ENCODE data around the gene CFAP77. TPM values are rescaled to one million over a fixed set of nuclear protein-coding genes. Genes with fewer than 3 reads are reported as not detected.

CFAP77 gene
- total RNA-seq, 4 donors from 2014 or later: 0.44 TPM; not detected in 3

DNA sequence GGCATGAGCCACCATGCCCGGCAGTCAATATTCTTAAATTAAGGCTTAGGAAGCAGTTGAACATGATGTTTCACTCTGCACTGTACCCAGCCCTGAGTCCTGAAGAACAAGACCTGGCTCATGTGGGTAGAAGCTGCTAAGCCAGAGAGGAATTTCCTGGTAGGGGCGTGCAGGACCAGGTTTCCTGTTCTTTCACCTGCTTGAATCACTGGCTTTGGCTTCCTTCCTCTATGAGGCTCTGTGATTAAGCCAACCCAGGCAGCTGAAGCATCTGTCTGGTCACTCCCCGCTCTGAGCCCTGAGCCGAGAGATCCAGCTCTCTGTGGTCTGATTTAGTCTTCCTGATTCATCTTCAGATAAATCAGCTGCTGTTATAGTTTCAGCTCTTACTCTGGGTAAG, 29.1 kb downstream of the CFAP77 start:
- no peaks in the 10 kb centered on the region for H3K27me3 ChIP-seq
- WGBS, 2 donors: 76 to 78% methylated on average over 4 of the region's 4 CpGs
- intact Hi-C loops (cut with DNase I): no loop called here
- no peak overlapping the region for H3K4me3 ChIP-seq (replicated peaks in 1 of 3)
- TF ChIP-seq CTCF (IDR thresholded peaks at IDR 0.05) (no peak), POLR2A (IDR thresholded peaks at IDR 0.05) (no peak)
- H3K36me3 ChIP-seq: no peaks in the 10 kb centered on the region
- no peaks in the 10 kb centered on the region for H3K4me1 ChIP-seq
- no peaks in the 10 kb centered on the region for H3K9me3 ChIP-seq
- no peak for DNase-seq
- no peak overlapping the region for H3K27ac ChIP-seq

- no peaks in the 10 kb centered on the region for H3K9me3 ChIP-seq
- H3K27me3 ChIP-seq: no peaks in the 10 kb centered on the region
- H3K27ac ChIP-seq: no peak overlapping the region
These were observed 30.7 kb downstream of the CFAP77 start for GRCh38 chr9:132440735-132441134.

GRCh38 chr9:132441404-132441803, 31.4 kb downstream of the CFAP77 start:
- intact Hi-C loops (cut with DNase I): no loop called here
- no peak for DNase-seq
- H3K27me3 ChIP-seq: no peaks in the 10 kb centered on the region

More at GRCh38 chr9:132440735-132441134, 30.7 kb downstream of the CFAP77 start:
- Histone ChIP-seq H3K4me1 (no peaks in the 10 kb centered on the region), H3K4me3 (replicated peaks in 1 of 3) (no peak overlapping the region), H3K36me3 (no peaks in the 10 kb centered on the region)
- 77 to 82% methylated on average over 6 of the region's 6 CpGs for WGBS, 2 donors
- TF ChIP-seq POLR2A (IDR thresholded peaks at IDR 0.05) (no peak), CTCF (IDR thresholded peaks at IDR 0.05) (no peak)
- intact Hi-C loops (cut with DNase I): no loop called here
- DNase-seq: no peak

GRCh38 chr9:132443951-132444607, 34.1 kb downstream of the CFAP77 start:
- 56 to 57% methylated on average over 10 of the region's 10 CpGs for WGBS, 2 donors
- TF ChIP-seq POLR2A (IDR thresholded peaks at IDR 0.05): no peak
- TF ChIP-seq CTCF (IDR thresholded peaks at IDR 0.05): no peak

More at GRCh38 chr9:132441404-132441803, 31.4 kb downstream of the CFAP77 start:
- H3K27ac ChIP-seq: no peak overlapping the region
- no peaks in the 10 kb centered on the region for H3K4me1 ChIP-seq
- no peaks in the 10 kb centered on the region for H3K36me3 ChIP-seq
- no peaks in the 10 kb centered on the region for H3K9me3 ChIP-seq
- no peak for TF ChIP-seq POLR2A (IDR thresholded peaks at IDR 0.05)
- no peak for TF ChIP-seq CTCF (IDR thresholded peaks at IDR 0.05)
- WGBS, 2 donors: 37 to 45% methylated on average over 10 of the region's 10 CpGs
- H3K4me3 ChIP-seq (replicated peaks in 1 of 3): no peak overlapping the region

DNA sequence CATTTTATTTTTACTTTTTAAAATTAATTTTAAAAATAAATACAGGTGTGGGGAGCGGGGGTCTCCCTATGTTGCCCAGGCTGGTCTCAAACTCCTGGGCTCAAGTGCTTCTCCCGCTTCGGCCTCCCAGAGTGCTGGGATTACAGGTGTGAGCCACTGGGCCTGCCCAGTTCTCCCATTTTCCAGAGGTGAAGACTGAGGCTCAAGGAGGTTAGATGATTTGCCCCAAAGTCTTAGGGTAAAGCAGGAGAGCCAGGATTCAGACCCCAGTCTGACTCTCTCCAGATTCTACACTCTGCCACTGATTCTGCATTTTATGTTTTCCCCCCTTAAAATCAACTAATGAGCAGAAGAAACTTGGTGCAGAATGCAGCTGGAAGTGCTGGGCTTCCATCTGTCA, 36.9 kb downstream of the CFAP77 start:
- H3K27me3 ChIP-seq: no peaks in the 10 kb centered on the region
- H3K27ac ChIP-seq: no peak overlapping the region
- H3K36me3 ChIP-seq: no peaks in the 10 kb centered on the region
- no peak for DNase-seq
- H3K4me1 ChIP-seq: no peaks in the 10 kb centered on the region
- no peaks in the 10 kb centered on the region for H3K9me3 ChIP-seq
- no peak overlapping the region for H3K4me3 ChIP-seq (replicated peaks in 1 of 3)
- 91 to 94% methylated on average over 3 of the region's 3 CpGs for WGBS, 2 donors
- intact Hi-C loops (cut with DNase I): no loop called here
- TF ChIP-seq POLR2A (IDR thresholded peaks at IDR 0.05) (no peak), CTCF (IDR thresholded peaks at IDR 0.05) (no peak)

More at GRCh38 chr9:132443951-132444607, 34.1 kb downstream of the CFAP77 start:
- Histone ChIP-seq H3K27ac (no peak overlapping the region), H3K27me3 (no peaks in the 10 kb centered on the region), H3K4me1 (no peaks in the 10 kb centered on the region), H3K9me3 (no peaks in the 10 kb centered on the region), H3K36me3 (no peaks in the 10 kb centered on the region), H3K4me3 (replicated peaks in 1 of 3) (no peak overlapping the region)
- no peak for DNase-seq
- intact Hi-C loops (cut with DNase I): no loop called here
